ENCODE results near the gene RTN4RL1.
A peak's percentile ranks its signal among the peaks of the same experiment; 100 is the strongest.

RTN4RL1 gene

DNA sequence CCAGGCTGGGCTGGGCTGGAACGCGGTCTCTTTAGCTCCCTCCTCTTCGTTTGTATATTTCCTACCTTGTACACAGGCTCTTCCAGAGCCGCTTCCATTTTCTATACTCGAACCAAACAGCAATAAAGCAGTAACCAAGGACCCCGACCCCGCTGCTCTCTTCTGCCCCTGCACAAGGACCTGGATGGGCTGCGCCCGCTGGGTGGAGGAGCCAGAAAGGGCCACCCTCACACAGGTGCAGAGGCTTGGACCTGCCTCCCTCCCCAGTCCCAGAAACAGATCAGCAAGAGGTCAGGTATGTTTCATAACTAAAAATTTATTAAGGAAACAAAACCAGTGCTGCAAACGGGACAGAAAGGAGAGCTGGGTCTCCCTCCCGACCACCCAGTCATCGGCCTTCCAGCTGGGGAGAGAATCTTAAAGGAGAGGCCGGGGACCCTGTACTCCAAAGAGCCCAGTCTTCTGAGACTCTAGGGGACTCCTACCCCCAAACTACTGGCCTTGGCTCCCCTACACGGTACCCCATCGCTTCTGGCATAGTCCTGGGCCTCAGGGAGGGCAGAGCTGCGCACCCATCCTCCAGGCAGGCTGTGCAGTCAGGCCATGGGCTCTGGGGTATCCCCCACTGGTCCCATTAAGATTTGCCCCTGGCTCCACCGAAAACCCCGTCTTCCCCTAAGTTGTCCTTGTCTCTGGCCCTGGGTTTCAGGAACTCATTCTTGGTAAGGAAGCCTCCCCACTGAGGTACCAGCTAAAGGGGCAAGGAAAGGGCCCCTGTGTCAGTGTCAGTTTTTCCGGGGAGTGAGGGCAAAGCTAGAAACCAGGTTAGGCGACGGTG, 34.6 kb upstream of the RTN4RL1 start:
- DNase-seq (ENCODE audit: low read depth) = no peak

DNA sequence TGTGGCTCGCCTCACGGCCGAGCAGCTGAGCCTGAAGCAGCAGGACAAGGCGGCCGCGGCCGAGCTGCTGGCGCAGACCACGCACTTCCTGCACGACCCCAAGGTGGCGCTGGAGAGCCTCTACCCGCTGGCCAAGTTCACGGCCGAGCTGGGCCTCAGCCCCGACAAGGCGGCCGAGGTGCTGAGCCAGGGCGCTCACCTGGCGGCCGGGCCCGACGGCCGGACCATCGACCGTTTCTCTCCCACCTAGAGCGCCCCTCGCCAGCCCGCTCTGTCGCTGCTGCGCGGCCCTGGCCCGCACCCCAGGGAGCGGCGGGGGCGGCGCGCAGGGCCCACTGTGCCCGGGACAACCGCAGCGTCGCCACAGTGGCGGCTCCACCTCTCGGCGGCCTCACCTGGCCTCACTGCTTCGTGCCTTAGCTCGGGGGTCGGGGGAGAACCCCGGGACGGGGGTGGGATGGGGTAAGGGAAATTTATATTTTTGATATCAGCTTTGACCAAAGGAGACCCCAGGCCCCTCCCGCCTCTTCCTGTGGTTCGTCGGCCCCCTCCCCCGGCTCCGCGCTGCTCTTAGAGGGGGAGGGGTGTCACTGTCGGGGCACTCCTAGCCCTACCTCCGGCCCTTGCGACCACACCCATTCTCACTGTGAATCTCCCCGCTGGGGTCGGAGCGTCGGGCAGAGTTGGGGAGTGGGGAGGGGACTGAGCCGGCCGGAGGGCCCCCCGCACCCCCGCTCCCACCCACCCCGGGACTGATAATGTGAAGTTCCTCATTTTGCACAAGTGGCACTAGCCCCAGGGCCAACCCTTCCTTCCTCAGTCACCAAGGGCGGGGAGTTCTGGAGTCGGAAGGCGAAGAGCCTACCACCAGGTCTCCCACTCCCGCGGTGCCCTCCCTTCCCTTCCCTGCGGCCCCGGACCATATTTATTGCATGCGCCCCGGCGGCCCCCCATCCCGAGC, 33.7 kb upstream of the RTN4RL1 start:
- peak; percentile 40 for DNase-seq (ENCODE audit: low read depth)

DNA sequence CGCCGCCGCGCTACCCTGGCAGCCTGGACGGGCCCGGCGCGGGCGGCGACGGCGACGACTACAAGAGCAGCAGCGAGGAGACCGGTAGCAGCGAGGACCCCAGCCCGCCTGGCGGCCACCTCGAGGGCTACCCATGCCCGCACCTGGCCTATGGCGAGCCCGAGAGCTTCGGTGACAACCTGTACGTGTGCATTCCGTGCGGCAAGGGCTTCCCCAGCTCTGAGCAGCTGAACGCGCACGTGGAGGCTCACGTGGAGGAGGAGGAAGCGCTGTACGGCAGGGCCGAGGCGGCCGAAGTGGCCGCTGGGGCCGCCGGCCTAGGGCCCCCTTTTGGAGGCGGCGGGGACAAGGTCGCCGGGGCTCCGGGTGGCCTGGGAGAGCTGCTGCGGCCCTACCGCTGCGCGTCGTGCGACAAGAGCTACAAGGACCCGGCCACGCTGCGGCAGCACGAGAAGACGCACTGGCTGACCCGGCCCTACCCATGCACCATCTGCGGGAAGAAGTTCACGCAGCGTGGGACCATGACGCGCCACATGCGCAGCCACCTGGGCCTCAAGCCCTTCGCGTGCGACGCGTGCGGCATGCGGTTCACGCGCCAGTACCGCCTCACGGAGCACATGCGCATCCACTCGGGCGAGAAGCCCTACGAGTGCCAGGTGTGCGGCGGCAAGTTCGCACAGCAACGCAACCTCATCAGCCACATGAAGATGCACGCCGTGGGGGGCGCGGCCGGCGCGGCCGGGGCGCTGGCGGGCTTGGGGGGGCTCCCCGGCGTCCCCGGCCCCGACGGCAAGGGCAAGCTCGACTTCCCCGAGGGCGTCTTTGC, 32.8 kb upstream of the RTN4RL1 start:
- DNase-seq (ENCODE audit: low read depth) = no peak

DNA sequence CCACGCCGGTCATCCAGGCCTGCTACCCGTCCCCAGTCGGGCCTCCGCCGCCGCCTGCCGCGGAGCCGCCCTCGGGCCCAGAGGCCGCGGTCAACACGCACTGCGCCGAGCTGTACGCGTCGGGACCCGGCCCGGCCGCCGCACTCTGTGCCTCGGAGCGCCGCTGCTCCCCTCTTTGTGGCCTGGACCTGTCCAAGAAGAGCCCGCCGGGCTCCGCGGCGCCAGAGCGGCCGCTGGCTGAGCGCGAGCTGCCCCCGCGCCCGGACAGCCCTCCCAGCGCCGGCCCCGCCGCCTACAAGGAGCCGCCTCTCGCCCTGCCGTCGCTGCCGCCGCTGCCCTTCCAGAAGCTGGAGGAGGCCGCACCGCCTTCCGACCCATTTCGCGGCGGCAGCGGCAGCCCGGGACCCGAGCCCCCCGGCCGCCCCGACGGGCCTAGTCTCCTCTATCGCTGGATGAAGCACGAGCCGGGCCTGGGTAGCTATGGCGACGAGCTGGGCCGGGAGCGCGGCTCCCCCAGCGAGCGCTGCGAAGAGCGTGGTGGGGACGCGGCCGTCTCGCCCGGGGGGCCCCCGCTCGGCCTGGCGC, 32.1 kb upstream of the RTN4RL1 start:
- no peak for DNase-seq (ENCODE audit: low read depth)

DNA sequence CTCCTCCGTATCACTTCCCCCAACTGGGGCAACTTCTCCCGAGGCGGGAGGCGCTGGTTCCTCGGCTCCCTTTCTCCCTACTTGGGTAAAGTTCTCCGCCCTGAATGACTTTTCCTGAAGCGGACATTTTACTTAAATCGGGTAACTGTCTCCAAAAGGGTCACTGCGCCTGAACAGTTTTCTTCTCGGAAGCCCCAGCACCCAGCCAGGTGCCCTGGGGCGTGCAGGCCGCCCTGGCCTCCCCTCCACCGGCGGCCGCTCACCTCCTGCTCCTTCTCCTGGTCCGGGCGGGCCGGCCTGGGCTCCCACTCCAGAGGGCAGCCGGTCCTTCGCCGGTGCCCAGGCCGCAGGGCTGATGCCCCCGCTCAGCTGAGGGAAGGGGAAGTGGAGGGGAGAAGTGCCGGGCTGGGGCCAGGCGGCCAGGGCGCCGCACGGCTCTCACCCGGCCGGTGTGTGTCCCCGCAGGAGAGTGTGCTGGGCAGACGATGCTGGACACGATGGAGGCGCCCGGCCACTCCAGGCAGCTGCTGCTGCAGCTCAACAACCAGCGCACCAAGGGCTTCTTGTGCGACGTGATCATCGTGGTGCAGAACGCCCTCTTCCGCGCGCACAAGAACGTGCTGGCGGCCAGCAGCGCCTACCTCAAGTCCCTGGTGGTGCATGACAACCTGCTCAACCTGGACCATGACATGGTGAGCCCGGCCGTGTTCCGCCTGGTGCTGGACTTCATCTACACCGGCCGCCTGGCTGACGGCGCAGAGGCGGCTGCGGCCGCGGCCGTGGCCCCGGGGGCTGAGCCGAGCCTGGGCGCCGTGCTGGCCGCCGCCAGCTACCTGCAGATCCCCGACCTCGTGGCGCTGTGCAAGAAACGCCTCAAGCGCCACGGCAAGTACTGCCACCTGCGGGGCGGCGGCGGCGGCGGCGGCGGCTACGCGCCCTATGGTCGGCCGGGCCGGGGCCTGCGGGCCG, 31.4 kb upstream of the RTN4RL1 start:
- DNase-seq (ENCODE audit: low read depth) = no peak

DNA sequence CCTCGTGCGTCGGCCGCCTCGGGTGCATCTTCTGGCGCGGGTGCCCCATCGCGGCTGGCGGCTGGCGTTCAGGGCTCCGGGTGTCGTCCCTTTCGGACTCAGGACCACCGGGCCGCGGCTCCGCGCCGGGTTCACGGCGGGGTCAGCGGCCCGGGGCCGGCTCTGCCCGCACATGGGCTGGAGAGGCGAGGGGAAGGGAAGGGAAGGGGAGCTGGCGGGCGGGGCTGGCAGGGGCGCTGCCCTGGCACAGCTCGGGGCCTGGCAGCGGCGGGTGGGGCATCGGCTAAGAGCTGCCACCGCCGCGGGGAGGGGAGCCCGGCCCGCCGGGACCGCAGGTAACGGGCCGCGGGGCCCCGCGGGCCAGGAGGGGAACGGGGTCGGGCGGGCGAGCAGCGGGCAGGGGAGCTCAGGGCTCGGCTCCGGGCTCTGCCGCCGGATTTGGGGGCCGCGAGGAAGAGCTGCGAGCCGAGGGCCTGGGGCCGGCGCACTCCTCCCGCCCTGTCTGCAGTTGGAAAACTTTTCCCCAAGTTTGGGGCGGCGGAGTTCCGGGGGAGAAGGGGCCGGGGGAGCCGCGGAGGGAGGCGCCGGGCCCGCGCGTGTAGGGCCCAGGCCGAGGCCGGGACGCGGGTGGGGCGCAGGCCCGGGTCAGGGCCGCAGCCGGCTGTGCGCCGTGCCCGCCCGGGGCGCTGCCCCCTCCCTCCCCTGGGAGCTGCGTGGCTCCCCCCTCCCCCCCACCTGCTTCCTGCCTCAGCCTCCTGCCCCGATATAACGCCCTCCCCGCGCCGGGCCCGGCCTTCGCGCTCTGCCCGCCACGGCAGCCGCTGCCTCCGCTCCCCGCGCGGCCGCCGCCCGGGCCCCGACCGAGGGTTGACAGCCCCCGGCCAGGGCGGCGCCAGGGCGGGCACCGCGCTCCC, 30.4 kb upstream of the RTN4RL1 start:
- DNase-seq (ENCODE audit: low read depth) = no peak

DNA sequence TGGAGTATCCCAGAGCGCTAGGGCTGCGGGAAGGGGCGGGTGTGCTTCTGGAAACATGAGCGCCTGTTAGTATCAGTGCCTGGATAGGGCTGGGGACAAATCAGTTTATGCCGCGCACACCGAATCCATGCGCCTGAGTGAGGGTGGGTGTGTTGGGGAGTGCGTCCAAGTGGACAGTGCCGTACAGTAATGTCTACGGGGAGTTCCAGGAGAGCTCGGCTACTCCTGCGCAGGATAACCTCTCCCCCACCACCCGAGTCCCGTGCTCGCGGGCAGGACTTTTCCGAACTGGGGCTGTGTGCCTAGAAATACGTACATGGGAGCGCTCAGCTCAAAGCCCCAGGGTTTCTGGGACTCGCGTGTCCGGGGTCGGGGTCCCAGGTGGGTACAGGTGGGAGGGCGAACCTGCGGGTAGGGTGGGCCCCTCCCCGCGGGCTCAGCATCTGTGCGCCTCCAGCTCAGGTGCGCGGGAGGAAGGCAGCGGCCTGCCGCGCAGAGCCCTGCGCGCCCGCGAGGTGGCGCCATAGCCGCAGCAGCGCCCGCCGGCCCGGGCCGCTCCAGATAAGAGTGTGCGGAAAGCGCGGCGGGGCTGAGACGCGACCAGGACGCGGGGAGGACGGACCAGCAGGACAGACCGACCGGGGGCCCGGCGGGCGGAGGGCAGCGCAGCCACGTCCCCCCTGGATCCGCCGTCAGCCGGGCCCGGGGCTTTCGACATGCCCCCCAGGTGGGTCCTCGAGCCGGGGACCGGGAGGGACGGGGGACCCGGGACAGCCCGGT, 29.6 kb upstream of the RTN4RL1 start, which contains the start of gene HIC1:
HIC1 (plus strand) TSS at position 592 of the 780 bp plus-strand sequence. CDS start 1,588 bp downstream, outside the sequence.
- DNase-seq (ENCODE audit: low read depth) = peak; percentile 46

DNA sequence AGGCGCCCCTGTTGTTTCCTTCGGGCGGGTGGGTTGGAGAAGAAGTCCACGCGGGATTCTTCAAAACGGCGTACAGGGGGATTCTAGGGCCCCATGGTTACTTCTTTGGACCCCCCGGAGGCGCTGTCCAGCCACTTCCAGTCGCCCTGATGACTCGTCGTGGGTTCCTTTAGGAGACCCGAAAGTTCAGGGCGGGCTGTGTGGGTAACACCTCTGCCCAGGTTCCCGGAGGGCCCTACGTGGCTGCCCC, 29.1 kb upstream of the RTN4RL1 start:
- DNase-seq (ENCODE audit: low read depth) = no peak

DNA sequence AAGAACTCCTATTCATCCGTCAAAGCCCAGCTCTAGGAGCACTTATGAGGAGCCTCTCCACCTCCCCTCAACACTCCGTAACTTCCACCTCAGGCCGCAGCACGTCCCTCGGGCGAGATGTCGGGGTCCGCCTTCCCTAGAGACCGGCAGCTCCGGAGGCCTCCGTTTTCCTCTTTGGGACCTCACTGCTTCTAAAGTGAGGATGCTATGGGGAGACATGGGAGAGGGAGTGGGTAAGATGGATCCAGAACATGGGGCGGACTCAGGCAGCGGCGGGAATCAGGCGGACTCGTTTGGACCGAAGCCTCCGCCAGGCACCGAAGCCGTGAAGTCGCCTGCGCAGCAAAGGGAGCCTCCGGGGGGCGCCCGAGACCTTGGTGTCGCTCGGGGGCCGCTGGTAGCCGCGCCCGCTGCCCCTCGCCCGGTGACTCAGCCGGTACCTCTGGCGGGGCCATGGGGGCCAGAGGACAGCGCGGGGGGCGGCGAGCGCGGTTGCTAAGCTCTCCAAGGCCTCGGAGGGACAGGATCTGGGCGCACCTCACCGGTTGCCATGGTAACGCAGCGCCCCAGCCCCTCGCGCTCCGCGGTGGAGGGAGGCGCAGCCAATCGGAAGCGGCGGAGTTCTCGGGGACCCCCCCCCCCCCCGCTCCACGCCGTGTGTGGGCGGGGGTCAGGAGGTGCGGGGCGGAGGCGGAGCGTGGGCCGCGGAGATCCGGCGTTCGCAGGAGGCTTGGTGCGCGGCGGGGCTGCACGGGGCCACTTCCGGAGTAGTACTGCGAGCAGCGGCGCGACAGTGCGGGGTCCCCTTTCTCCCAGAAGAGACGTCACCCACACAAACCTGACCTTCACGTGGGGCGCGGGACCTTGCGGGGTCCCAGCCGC, 28.5 kb upstream of the RTN4RL1 start:
- DNase-seq (ENCODE audit: low read depth) = peak; percentile 42

DNA sequence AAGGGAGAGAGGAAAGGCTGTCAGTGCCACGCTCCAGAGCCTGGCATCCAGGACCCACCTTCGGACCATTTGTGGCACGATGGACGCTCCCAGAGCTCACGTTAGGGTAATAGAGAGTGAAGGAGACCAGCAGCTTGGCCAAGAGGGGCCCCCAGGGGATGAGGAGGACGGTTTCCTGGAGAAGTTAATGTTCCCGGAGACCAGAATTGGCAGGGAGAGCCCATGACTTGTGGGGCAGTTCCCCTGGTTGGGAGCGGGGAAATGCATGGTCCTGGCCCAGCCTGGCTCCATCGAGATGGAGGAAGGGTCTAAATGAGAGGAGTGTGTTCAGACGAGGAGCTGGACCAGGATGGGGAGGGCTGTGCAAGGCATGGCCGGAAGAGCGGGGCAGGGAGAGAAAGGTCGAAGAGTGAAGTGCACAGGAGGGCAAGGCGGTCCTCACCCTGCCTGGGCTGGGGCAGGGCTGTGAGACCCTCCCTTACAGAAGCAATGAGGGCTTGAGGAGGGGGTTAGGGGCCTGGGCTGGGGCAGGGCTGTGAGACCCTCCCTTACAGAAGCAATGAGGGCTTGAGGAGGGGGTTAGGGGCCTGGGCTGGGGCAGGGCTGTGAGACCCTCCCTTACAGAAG, 26.9 kb upstream of the RTN4RL1 start:
- DNase-seq (ENCODE audit: low read depth) = no peak

DNA sequence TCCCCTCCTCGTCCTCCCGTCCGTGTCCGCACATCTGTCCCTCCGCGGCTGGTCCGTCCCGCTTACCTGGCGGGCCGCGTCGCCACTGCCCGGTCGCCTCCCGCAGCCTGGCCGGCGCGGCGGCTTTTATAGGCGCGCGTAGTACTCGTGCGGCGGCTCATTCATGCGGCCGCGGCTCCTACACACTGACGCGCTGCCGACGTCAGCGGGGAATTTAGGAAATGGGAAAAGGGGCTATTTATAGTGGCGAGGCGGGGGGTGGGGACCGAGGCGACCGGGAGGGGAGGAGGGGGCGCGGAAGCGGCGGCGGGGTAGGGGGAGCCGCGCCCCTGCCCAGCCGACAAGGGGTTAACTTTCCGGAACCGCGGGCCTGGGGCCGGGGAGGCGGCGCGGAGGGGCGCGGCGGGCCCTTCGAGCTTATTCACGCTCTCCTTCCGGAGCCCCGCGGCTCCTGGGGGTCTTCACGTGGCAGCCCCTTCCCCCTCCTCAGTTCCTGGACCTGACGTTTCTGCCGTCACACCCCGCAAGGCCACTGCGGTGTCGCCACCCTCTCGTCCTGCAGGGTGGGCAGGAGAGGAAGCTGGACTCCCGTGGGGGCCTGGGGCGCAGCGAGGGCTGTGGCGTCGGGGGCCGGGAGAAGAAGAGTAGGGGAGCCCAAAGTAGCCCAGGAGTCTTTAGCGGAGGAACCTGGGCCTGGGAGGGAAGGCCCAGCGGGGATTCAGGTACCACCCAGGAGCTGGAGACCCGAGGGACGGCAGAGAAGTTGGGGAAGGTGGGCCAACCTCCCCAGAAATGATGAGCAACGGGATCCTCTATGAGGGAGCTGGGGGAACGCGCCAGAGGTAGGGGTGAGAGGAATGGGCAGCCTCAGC, 26.2 kb upstream of the RTN4RL1 start:
- DNase-seq (ENCODE audit: low read depth) = no peak

DNA sequence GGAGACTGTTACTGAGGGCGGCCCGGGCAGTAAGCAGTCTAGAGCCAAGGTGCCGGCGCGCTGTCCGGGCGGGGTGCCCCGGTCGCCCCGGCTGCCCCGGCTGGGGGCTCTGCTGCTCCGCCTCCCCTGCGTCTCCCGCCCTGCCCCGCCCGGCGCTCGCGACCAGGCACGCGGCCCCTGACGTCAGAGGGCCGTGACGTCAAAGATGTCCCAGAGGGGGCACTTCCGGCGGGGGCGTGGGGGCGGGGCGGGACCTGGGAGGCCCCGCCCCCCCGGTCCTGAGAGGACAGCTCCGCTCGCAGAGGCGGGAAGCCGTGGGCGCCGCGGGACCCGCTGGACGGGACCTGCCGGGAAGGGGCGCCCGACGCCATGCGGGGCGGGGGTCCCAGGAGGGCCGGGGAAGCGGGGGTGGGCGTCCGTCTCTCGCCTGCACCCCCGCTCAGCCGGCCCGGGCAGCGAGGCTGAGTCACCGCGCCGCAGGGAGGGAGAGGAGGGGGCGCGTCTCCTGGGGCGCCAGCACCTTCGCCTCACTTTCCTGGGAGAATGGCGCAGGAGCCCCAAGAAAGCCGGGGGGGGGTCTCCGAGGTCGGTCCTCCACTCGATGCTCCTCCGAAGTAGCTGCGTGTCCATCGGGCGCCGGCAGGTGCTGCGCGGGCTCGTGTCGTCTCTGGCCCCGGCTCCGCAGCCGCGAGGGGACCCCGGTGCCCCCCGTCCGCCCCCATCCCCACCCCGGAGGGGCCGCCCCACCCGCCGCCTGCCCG, 25.3 kb upstream of the RTN4RL1 start:
- DNase-seq (ENCODE audit: low read depth) = peak; percentile 46

DNA sequence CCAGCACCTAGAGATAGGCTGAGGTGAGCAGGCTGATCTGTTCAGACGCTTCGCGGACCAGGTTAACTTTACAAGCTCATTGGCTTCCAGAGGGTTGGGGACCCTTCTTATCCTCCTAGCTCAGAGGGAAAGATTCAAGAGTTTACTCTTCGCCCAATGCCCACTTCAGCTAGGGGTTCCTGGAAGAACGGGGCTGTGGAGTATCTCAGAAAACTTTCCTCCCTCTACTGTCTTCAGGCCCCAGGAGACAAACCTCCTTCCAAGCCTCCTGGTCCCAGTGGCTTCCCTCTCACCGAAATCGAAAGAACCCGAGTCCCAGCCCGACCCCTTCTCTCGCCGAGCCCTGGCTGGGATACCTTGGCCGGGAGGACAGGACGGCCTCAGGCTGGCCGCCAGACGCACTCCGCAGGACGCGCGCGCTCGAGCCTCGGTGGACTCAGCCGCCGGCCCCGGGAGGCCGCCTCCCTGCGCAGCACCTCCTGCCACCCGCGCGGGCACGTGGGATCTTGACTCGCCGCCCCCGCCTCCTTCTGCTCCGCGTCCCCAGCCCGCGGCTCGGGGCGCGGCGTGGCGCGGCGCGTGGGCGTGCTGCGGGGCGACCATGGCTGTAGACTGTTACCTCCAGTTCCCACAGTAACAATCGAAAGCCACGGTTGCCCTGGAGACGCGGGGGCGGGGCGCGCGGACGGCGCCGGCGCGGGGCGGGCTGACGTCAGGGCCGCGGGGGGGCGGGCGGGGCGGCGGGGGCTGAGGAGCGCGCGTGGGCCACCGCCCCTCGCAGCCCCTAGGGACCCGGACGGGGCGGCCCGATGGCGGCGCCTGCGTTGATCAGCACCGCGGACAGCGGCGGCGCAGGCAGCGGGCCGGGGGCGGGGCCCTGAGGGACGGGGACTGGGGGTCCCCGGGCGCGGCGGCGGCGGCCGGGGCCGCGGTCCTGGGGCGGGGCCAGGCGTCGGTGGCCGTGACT, 24.5 kb upstream of the RTN4RL1 start:
- DNase-seq (ENCODE audit: low read depth) = peak; percentile 83

DNA sequence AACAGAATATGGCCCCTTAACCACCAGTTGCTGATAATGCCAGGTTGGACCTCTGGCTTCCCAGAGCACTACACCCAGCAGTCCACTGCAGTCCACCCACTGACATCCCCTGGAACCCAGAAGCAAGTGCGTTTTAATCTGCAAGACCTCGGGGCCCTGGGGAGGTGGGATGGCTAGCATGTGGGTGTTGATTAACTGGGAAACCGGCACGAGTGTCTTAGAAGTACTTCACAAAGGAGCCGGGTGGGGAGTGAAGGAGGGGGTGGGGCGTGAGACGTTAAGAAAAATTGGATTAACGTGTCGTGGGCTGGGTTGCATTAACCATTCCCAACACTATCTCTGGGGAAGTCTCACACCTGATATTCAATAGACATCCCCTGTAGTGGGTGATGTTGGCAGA, 23.7 kb upstream of the RTN4RL1 start:
- DNase-seq (ENCODE audit: low read depth) = no peak

Data from stimulated activated CD8-positive, alpha-beta memory T cell treated with anti-CD3 and anti-CD28 coated beads, Interleukin-15, amount 100 ng/mL, for 1 hour (primary cell).